ENCODE data around the gene DOK5.

DOK5 gene

GRCh38 chr20:54633374-54634355 is 158.3 kb downstream of the DOK5 start:
- TF ChIP-seq CTCF (IDR thresholded peaks at IDR 0.05; ENCODE audit: insufficient read depth, low read depth, low read length, missing control alignments) = no peak
- H3K4me3 ChIP-seq (ENCODE audit: low read depth, low read length) = no peak overlapping the region
- DNase-seq (ENCODE audit: low read depth) = peak; percentile 90

- no peak overlapping the region for H3K4me3 ChIP-seq (ENCODE audit: low read depth, low read length)
- DNase-seq (ENCODE audit: low read depth) = no peak
- no peak for TF ChIP-seq CTCF (IDR thresholded peaks at IDR 0.05; ENCODE audit: insufficient read depth, low read depth, low read length, missing control alignments)
These were observed 161.2 kb downstream of the DOK5 start for GRCh38 chr20:54636575-54636974.

GRCh38 chr20:54639941-54640340 is 164.5 kb downstream of the DOK5 start:
- H3K4me3 ChIP-seq (ENCODE audit: low read depth, low read length) = no peak overlapping the region
- no peak for TF ChIP-seq CTCF (IDR thresholded peaks at IDR 0.05; ENCODE audit: insufficient read depth, low read depth, low read length, missing control alignments)
- DNase-seq (ENCODE audit: low read depth) = no peak

- H3K4me3 ChIP-seq (ENCODE audit: low read depth, low read length) = no peak overlapping the region
- no peak for DNase-seq (ENCODE audit: low read depth)
- no peak for TF ChIP-seq CTCF (IDR thresholded peaks at IDR 0.05; ENCODE audit: insufficient read depth, low read depth, low read length, missing control alignments)
These were observed 165.4 kb downstream of the DOK5 start for GRCh38 chr20:54640800-54641199.

GRCh38 chr20:54642864-54643667 is 167.7 kb downstream of the DOK5 start:
- no peak overlapping the region for H3K4me3 ChIP-seq (ENCODE audit: low read depth, low read length)
- TF ChIP-seq CTCF (IDR thresholded peaks at IDR 0.05; ENCODE audit: insufficient read depth, low read depth, low read length, missing control alignments) = no peak
- no peak for DNase-seq (ENCODE audit: low read depth)

- no peak for TF ChIP-seq CTCF (IDR thresholded peaks at IDR 0.05; ENCODE audit: insufficient read depth, low read depth, low read length, missing control alignments)
- DNase-seq (ENCODE audit: low read depth) = no peak
- no peak overlapping the region for H3K4me3 ChIP-seq (ENCODE audit: low read depth, low read length)
These were observed 168.4 kb downstream of the DOK5 start for GRCh38 chr20:54643761-54644160.
